AML-193 (cell line): ENCODE data around the gene CPNE2.

Source experiments
- DNase-seq, 2 experiments: peaks; one replicate each; lab custom pipeline; 2025; lab: John Stamatoyannopoulos, UW

Gene CPNE2

DNA sequence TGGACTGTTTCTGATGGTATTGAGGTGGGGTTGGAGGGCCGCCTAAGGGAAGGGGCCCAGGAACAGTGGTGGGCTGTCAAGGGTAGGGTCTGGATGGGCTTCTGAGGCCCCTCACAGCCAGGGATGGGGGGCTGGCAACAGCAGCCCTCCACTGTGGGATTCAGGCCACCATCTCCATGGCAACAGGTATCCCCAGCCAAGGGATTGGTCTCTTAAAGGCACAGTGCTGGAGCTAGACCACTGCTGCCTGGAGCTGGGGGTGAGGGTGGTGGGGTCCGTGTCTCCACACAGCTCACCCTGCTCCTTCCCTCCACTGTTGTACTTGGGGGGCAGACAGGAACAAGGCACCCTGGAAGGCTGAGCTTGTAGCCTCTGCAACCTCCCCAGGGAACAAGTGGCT lies 51.6 kb downstream of the CPNE2 start:
- no peak for DNase-seq

DNA sequence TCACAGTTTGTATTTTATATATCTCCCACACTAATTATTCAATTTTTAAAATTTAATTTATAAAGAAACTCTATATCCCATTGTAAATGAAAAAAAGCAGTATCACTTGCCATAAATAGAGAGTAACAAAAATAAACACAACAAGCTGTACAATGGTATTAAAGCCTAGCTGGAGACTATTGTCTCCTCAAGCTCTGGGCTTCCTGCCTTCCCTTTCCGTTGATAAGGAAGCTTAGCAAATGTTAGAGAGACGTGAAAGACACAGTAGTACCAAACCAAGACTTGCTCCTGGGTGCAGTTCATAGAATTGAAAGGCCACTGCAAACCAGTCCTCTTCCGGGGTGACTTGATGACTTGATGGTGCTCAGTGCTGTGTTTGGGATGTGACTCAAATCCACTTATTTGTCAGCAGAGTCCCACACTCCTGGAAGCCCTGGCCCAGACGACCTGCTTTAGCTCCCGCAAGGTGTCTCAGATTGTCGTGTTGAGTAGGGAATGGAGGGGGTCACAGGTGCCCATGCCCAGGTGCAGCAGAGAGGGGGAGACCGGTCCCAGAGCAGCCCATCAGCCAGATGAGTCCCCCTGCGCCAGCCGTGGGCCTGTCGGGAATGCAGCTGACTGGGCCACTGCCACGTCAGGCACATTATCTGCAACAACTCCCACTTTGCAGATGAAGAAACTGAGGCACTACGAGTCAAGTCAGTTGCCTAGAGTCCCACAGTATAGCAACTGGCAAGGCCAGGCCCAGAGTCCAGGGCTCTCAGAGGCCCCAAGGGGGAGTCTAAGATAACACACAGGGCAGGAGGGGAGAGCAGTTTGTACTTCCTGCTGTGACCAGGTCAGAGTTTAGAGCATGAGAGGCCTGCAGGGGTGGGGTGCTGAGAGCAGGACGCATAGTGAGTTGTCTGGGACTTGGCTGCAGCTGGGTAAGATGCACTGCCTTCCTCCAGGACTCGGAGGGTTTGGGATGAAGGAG lies 53.0 kb downstream of the CPNE2 start:
- DNase-seq: no peak

DNA sequence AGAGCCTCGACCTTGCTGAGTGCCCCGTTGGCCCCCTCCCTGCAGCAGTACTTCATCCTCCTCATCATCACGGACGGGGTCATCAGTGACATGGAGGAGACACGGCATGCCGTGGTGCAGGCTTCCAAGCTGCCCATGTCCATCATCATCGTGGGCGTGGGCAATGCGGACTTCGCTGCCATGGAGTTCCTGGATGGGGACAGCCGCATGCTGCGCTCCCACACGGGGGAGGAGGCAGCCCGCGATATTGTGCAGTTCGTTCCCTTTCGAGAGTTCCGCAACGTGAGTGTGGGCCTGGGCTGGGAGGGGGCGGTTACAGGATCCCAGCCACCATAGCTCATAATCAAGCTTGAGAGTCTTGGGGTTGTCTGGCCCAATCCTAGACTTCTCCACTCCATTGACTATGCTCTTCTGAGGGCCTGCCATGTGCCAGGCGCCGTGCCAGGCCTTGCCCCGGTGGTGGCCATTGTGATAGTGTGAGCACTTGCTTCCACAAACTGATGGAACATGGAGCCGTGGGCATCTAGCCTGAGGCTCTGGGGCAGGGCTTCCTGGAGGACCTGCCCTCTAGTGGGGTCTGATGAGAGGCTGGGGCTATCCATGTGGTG lies 53.8 kb downstream of the CPNE2 start:
- no peak for DNase-seq

DNA sequence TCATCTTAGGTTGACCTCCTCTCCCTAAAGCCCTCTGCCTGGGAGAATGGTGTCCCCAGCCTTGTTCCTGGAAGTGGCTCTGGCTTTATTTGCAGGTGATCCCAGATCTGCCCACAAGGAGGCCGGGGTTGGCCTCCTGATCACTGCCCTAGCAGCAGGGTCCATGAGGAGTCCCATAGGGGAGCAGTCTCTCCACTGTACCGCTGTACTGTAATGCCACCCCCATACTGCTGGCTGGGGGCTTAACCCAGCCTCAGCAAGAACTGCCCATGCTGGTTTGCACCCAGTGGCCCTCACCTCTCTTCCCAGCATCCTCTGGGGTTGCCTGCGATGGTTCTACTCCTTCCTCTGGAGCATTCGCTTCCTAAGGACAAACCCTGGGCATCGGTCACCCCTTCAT lies 54.4 kb downstream of the CPNE2 start:
- DNase-seq: peak in 1 of 2 experiments; percentile 16

DNA sequence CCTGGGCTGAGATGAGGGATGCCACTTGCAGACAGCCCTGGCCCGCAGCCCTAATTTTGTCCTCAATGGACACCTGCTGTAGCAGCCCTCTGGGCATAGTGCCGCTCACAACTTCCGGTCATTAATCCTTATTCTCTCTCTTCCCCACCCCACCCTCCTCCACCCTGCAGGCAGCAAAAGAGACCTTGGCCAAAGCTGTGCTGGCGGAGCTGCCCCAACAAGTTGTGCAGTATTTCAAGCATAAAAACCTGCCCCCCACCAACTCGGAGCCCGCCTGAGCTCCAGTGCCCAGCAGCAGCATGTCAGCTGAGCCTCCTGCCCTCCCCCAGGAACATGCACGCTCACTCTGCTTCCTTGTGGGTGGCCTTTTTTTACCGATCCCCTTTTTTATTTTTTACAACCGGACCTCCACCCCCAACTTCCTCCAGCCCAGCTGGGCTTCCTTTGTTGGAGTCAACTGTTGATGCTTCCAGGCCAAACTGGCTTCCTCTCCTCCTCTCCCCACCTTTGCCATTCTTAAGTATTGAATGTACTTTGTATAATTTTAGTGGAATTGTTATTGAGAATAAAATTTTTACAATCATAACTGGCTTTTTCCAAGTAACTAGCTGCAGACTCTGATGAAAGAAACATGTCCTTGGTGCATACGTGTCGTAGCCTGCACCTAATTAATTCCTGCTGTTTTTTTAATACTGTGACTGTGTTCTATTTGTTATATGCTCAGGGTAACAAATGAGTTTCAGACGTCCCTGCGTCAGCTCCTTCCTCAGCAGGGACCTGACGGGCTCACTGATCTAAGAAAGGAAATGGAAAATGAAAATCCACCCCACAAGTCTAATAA lies 55.2 kb downstream of the CPNE2 start:
- peak in 1 of 2 experiments; percentile 4 for DNase-seq

DNA sequence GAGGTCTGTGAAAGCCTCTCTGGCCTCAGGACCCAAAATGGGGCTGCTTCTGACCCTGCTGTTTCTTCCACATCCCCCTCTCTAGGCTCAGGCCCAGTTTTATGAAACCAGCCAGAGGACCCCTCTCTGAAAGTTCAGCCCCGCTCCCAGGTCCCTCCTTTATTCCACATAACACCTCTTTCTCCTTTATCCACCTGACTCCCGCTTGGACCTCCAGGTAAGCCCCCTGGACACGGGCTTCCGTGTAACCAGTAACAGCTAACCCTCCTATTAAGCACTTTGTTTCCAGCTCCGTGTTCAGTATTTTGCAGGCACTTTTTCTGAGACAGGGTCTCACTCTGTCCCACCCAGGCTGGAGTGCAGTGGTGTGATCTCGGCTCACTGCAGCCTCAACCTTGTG lies 56.1 kb downstream of the CPNE2 start:
- DNase-seq: no peak

DNA sequence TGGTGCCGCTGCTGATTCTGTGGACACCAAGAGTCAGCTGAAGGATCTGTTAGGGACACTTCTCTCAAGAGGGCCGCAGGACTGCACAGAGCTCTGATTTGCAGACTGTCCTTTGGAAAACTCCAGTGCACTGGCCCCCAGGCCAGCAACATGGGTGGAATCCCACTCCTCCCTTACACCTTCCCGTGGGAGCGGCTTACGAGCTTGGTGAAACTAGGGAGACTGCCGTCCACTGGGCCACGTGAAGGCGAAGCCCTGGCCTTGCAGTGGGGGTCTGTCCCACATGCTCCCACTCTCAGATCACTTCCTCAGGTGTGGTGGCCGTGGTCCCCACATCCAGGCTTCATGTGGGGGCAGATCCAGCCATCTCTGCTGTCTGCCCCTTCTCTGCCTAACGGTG lies 57.0 kb downstream of the CPNE2 start:
- no peak for DNase-seq

DNA sequence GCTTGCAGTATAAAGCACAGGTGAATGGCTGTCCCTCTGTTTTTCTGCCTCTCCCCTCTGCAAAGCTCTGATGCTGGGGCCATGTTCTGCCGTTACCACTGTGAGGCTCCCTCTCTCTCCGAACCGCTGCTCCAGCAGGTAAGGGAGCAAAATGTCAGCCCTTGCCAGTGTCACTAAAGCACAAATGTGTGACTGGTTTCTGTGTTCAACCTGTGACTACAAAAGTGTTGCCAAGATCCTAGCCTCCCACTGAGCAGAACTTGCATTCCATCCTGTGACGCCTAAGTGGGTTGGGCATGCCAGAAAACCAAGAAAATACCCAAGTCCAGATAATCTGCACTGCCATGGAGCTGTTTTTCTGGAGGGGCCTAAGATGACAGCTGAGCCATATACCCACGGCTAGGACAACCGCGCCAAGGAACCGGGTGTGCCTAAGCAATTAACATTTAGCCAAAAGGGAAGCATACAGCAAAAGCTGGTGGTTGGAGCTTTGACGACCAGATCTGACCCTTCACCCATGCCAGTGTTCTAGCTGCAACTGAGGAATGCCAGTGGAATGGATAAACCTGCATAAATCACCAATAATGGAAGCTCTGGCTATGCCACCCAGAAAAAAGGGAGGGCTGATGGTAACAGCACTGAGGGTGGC lies 58.4 kb downstream of the CPNE2 start:
- DNase-seq: no peak

DNA sequence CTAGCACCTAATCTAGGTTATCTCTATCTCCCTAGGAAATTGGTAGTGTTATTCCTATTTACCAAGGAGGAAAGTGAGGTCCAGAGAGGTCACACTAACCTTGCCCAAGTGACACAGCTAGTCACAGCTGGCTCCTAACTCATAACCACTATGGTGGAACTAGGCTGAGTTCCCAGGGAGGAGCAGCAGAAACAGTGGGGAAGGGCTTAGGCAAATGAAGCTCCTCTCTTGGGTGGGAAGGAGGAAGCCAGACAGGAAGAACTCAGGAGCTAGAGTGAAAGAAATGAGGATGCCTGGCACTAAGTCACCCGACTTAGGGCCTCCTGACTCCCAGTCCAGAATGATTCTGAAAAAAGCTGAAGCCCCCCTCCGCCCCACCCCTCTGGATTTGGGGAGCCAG lies 59.0 kb downstream of the CPNE2 start:
- no peak for DNase-seq

DNA sequence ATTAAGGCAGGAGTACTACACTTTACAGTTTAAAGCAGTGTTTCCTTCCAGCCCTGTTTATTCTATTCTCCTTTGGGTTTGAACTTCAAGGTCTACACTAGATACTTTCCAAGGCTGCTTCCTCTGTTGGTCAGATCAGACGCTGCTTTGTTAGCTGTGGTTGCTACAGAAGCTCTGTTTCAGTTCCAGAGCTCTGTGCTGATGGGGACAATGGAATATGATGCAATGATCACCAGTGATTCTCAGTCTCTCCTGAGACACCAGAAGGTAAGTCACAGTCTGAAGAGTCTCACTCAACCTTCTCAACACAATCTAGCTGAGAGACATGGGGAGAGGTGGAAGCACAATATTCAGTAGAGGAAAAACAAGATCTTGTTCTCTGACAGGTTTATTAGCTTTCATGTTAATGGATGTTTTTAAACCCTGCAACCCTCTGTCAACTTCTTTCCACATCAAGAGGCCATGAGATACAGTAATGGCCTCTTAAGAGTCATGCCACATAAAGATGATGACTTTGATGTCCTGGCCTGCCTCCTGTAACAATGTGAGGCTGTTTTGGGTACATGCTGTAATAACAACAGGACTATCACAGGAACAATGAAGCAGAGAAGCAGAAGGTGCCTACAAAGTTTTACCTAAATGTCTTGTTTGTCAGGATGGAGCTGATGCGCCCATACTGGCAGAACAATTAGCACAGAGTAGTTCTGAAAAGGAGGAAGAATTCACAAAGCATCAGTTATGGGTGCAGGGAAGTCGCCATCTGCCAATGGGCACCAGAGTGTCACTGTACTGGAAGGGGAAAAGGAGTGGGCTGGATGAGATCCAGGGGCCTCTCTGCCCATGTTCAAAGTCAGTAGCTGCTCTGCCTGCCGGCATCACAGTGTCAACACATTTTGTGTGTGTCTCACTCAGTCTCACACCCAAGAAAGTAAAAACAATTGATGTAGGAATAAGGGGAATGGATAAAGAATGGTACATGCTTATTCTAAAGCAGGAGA lies 60.0 kb downstream of the CPNE2 start:
- no peak for DNase-seq

DNA sequence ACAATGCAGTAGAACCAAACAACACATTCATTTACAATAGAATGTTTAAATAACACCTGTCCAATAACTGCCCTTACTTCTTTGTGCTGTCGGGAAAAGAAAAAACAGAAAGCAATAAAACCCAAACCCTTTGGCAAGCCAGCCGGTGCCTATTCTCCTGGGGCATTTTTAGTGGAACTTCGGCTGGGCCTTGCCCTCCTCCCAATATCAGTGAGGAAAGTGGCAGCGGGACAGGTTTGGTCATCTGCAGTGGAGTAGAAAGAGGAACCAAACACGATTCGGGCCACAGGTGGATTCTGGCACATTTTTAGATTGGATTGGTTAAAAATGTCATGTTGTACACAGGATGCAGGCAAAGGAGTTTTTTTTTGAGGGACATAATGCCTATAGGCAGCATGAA lies 61.5 kb downstream of the CPNE2 start:
- no peak for DNase-seq

DNA sequence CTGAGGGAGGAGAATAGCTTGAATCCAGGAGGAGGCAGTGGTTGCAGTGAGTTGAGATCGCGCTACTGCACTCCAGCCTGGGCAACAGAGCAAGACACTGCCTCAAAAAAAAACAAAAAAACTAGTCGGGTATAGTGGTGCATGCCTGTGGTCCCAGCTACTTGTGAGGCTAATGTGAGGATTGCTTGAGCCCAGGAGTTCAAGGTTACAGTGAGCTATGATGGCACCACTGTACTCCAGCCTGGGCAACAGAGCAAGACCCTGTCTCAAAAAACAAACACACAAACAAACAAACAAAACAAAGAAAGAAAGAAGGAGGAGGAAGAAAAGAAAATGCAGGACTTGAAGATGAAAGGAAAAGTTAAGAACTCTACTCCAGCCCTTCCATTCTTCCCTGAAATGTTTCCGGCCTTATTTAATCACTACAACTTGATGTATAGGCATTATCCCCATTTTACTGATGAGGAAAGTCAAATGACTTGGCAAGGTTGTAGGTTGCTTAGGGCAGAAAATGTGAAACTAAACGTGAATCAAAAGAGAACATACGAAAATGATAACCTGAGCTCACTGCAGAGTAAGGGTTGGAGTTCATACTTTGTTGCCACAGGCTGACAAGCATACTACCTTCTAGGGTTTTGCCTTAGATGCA lies 63.4 kb downstream of the CPNE2 start:
- DNase-seq: no peak

DNA sequence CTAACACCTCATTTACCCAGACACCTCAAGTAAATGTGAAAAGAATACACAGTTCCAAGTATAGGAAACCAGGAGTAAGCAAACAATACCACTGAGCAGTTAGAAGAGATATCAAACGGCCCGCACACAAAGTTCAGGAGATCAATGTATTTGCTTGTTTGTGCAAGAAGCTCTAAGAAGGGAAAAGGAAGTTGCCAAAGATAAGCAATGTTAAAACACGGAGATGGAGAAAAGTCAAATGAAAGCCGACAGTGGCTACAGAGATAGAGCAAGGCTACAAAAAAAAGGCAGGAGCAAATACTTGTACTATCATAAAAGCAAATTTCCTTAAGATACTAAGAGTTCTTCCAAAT lies 63.9 kb downstream of the CPNE2 start:
- no peak for DNase-seq

DNA sequence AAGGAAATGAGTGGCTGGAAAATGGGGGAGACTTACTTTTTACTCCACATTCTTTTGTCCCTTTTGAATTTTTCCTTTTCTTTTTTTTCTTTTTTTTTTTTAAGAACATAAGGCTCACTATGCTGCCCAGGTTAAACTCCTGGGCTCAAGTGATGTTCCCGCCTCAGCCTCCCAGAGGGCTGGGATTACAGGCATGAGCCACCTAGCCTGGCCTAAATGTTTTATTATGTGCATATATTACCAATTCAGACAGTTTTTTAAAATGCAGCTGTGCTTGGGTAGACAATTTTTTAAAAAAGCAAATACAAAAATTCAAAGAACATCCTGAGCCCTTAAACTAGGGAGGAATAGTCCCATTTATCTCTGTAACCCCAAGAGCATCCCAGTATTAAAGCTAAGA lies 65.2 kb downstream of the CPNE2 start:
- DNase-seq: no peak

DNA sequence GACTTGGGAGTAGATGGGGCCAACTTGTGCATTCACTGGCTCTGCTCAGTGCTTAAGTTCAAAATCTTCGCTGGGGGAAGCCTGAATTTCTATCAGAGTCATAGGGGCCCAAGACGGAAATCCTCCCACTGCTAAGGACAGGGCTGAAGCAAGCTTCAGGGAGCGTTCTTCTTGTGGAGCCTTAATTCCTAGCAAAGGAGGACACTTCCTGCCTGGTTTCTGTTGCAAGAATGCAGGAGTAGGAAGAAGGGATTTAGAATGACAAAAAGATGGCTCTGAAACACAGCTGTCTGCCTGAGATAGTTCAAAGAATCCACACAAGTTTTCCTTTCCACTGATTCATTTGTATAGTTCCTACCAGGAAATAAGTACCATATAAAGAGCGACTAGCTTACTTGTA lies 67.1 kb downstream of the CPNE2 start:
- no peak for DNase-seq

DNA sequence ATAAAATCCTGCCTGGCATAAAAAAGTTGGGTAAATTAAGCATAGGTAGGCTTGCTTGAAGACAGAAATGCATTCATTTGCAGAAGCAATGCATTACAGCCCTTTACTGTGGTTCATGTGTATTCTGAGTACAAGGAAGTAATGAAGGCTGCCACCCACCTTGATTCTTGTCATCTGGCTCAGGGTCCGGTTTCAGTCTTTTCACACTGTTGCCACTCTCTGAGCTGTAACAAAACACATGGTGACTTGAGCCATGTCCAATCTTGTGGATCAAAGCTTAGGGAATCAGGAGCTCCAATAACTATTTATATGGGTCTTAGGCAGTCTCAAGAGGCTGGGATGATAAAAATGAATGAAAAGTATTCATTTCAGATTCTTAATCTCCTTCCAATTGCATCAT lies 71.5 kb downstream of the CPNE2 start:
- no peak for DNase-seq

DNA sequence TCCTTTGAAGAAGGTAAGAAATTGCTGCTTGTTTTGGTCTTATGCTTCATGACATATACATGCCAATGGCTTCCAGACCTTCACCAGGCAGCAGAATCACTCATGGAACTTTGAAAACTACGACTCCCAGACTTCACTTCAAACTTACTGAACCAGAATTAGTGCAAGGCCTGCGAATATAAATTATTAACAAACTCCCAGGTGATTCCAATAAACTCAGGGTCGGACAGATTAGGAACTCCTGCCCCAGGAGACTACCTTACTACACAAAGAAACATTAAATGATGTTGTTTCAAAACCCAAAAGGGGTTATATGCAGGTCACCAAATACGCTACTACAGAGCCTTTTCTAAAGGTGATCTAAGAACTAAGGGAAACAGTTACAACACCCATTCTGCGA lies 73.1 kb downstream of the CPNE2 start:
- no peak for DNase-seq

DNA sequence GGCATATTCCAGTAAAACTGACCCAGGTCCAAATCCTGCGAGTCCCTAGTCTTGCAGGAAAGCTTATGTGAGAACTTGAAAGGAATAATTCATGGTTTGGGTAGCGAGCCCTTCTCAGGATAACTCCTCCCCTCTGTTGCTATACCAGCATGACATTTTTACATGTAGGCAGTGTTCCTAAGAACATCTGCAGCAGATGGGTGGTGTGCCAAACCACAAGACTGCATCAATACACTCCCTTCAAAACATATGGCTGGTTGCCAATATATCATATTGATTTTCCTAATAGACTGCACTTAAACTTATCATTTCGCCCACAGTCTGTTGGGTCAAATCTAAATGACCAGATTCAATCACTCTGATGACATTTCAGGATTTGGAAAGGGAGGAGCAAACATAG lies 73.6 kb downstream of the CPNE2 start:
- DNase-seq: no peak

DNA sequence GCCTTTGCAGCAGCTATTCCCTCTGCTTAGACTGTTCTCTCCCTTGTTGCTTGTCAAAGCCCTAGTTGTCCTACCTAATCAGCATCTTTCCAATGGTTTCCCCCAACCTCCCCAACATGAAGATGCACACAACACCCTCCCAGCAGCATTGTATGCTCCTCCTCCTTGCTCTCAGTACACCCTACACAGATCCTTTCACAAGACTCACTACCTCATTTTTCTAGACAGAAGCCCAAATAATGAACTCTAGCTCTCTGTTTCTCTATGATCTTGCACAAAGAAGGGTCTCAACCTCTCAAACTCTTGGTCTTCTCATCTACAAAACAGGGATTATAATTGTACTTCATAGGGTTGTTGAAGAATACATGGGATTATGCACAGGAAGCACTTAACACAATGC lies 74.1 kb downstream of the CPNE2 start:
- no peak for DNase-seq

DNA sequence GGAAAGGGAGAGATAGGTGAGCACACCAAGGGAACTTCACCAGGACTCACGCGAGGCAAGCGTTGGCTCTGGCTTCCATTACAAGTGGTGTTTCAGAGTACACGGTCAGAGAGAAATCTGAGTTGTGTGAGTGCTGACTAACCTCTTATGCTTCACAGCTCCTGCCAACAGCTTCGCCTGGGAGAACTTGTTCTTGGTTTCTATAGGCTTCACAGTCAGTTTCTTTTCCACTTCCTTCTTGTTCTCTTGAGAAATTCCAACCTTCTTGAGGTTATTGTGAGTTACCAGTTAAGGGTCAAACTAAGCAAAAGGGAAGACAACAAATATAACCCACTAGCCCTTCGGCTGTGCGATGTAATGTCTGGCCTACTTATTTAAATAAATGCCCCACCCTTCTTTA lies 74.6 kb downstream of the CPNE2 start:
- peak in 1 of 2 experiments; percentile 16 for DNase-seq
